Hematopoietic multipotent progenitor cell treated with erythropoietin and hydrocortisone succinate and interleukin-3 and kit ligand, for 15 days (in vitro differentiated cells): ENCODE data around the gene DDIAS.
"Not testable (repeated sequence)": the region's sequence is repeated elsewhere in the genome, so short reads cannot be mapped to it uniquely, and the experiment has no call there.

Experiments
- DNase-seq: peaks from one replicate; pipeline ENCODE4 v3.0.0-alpha.2; 2015; ENCODE audit warnings: low spot score

DDIAS gene

DNA sequence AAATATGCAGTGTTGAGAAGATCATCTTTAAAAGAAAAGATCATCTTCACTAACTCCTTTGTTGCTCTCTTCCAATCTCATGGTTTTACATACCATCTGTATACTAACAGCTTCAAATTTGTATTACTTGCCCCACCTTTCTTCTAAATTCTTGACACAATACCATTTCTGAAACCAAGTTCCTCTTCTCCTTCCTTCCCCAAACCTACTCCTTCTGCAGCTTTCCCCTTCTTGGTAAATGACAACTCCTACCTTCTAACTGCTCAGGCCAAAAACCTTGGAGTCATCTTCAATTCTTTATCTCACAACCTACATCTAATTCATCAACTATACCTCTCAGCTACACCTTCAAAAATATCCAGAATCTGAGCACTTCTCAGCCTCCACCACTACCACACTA lies 10.6 kb upstream of the DDIAS start:
- no peak for DNase-seq

DNA sequence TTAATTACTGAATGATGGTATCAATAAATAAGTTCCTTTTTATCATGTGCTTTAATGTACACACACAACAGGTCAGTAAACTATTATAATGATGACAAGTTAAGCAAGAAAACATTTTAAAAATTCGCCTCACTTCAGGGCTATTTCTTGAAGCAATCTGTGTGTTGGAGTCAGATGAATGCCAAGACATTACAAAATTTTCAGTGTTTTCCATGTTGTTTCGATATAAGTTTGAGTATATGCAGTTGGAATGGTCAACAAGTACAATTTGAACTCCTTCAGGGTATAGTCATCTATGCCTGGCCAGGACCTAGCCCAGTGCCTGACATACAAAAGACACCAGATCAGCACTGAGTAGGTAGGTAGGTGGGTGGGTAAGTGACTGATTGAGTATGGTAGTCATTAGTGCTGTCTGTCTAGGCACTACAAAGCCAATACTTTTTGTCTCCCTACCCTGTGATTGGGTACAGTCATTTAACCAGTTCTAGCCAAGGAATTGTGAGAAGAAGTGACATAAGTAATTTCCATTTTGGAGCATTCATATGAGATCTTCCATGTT lies 8.8 kb upstream of the DDIAS start:
- DNase-seq, result no peak

GRCh38 chr11:82895437-82896091 lies 6.0 kb upstream of the DDIAS start:
- DNase-seq, result no peak

DNA sequence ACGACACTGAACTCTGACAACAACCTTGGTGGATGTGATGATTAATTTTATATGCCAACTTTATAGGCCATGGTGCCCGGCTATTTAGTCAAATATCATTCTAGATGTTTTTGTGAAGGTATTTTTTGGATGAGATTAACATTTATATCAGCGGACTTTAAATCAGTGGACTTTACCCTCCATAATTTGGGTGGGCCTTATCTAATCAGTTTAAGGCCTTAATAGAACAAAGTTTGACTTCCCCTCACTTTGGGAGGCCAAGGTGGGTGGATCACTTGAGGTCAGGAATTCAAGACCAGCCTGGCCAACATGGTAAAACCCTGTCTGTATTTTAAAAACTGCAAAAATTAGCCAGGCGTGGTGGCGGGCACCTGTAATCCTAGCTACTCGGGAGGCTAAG lies 5.4 kb upstream of the DDIAS start:
- DNase-seq, result no peak

- no peak for DNase-seq
Observed at GRCh38 chr11:82898241-82898640, 3.3 kb upstream of the DDIAS start.

DNA sequence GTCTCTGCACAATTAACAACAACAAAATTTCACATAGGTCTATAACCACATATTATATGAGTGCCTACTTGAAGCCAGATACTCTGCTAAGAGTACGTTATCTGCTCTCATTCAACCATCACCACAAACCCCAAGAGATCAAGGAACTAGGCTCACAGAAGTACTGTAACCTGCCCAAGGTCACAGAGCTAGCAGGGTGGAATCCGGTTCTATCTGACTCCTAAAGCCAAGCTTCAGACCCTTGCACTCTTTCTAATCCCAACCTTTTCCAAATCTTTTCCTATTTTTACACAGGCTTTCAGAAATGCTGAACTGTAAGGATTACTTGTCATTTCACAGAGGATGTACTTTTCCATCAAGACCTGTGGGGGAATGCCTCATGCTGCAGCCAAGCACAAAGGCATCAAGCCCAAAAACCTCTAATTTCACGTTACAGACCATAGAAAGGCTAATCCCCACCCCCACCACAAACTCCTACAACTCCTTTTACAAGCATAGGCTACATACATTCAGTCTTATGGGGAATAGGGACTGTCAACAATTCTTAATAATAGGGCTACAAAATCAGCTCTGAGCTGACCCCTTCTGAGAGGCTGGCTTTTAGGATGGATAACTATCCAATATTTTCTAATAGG lies 2.2 kb upstream of the DDIAS start:
- DNase-seq, result no peak

- no peak for DNase-seq
Observed at GRCh38 chr11:82899957-82900276, 1.6 kb upstream of the DDIAS start.

DNA sequence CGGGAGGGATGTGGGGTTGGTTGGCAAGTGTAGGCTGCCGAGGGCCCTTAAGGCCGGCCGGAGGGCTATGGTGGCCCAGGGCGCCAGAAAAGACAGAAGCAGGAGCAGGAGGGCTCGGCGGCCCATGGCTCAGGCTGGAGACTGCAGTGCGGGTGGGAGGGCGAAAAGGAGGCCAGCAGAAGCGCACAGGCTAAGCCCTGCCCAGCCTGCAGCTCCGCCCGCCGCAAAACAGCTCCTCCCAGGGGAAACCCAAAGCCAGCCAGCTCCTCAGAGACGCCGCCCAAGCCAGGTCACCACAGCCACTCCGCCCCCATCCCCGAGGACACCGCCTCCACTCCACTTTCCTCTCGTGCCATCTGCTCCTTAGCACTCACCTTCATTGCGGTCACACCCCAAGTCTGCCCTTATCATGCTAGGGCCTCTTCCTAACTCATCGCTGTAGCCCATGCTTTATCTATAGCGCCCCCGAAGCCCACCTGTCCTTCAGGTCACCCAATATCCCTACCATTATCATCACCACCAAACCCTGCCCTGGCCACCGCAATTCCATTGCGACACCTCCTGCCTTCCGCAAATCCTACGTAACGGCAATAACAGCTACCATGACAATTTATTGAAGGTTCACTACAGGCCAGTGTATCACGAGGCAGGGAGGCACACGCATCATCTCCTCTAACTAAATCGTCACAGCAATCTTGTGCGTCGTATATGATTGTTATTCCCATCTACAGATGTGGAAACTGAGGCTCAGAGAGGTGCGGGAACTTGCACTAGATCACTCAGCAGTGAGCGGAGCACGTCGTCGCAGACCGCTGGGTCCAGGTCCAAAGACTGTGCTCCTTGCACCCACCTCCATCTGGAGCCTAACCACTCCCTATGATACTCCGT lies 1.0 kb upstream of the DDIAS start, which contains the start of gene PRCP:
PRCP (minus strand) TSS at position 154 of the 888 bp plus-strand sequence; CDS start at position 126, 28 bp downstream.
- peak; percentile 93 for DNase-seq

DNA sequence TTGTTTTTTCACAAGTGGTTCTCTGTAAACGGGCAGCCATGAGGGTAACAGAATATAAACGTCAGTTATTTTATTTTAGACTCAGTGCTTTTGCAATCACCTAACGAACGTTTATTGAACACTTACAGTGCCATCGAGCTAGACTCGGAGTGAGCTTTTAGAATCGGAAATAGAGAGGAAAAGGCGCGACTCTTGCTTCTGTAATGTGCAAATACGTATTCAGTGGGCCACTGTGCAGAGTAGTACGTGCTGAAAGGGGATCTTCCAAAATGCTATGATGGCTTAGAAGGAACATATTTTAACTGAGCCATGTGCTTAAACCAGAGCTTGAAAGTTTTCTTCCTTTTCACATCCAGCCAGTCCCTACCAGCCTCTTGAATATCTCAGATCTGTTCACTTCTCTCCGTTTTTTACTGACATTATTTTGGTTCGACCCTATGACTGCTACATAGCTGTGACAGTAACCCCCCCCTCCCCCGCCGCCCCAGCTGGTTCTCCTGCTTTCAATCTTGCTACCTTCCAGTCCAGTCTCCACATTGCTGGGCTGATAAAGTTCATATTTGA lies 468 bp downstream of the DDIAS start:
- DNase-seq, result no peak

- no peak for DNase-seq
Observed at GRCh38 chr11:82902880-82903279, 1.3 kb downstream of the DDIAS start.

- no peak for DNase-seq
Observed at GRCh38 chr11:82903843-82904586, 2.5 kb downstream of the DDIAS start.

GRCh38 chr11:82906236-82906635 lies 4.7 kb downstream of the DDIAS start:
- peak; percentile 75 for DNase-seq

DNA sequence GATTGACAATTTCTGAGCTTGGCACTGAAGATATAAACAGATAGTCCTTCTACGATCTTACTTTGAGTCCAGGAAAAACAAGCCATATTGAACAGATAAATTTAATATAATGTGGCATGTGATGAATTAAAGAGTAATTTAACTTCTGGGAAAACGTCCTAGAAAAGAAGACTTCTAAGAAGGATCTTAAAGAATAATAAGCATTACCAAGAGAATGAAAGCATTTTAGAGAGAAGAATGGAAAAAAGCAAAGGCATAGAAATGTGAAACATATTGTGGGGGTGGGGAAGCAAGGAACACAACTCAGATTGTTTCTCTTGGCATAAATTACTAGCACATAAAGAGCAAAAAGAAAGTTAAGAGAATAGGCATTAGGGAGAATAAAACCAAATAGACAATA lies 5.4 kb downstream of the DDIAS start:
- no peak for DNase-seq

- DNase-seq, result no peak
Observed at GRCh38 chr11:82907371-82907770, 5.8 kb downstream of the DDIAS start.

GRCh38 chr11:82908311-82908710 lies 6.8 kb downstream of the DDIAS start:
- no peak for DNase-seq

GRCh38 chr11:82909015-82909640 lies 7.6 kb downstream of the DDIAS start:
- DNase-seq, result no peak

DNA sequence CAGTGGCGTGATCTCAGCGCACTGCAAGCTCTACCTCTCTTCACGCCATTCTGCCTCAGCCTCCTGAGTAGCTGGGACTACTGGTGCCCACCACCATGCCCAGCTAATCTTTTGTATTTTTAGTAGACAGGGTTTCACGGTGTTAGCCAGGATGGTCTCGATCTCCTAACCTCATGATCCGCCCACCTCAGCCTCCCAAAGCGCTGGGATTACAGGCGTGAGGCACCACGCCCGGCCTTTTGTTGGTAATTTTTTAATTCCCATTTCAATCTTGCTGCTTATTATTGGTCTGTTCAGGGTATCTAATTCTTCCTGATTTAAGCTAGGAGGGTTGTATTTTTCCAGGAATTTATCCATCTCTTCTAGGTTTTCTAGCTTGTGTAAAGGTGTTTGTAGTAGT lies 18.2 kb downstream of the DDIAS start:
- DNase-seq, result not testable (repeated sequence)

DNA sequence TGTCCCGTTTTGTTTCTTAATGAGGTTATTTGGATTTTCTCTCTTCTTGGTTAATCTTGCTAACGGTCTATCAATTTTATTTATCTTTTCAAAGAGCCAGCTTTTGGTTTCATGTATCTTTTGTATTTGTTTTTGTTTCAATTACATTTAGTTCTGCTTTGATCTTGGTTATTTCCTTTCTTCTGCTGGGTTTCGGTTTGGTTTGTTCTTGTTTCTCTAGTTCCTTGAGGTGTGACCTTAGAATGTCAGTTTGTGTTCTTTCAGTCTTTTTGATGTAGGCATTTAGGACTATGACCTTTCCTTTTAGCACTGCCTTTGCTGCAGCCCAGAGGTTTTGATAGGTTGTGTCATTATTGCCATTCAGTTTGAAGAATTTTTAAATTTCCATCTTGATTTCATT lies 18.7 kb downstream of the DDIAS start:
- DNase-seq, result not testable (repeated sequence)

GRCh38 chr11:82922396-82923173 lies 21.0 kb downstream of the DDIAS start:
- not testable (repeated sequence) for DNase-seq

GRCh38 chr11:82924522-82925224 lies 23.1 kb downstream of the DDIAS start:
- DNase-seq, result no peak
